ENCODE measurements around the gene LMF1. TPM values are rescaled to one million over a fixed set of nuclear protein-coding genes. Genes with fewer than 3 reads are reported as not detected.

Gene LMF1
- total and polyA plus RNA-seq, 2 of the 4 experiments (the other 2 are of a cell fraction), result 7.7 to 13.1 TPM

DNA sequence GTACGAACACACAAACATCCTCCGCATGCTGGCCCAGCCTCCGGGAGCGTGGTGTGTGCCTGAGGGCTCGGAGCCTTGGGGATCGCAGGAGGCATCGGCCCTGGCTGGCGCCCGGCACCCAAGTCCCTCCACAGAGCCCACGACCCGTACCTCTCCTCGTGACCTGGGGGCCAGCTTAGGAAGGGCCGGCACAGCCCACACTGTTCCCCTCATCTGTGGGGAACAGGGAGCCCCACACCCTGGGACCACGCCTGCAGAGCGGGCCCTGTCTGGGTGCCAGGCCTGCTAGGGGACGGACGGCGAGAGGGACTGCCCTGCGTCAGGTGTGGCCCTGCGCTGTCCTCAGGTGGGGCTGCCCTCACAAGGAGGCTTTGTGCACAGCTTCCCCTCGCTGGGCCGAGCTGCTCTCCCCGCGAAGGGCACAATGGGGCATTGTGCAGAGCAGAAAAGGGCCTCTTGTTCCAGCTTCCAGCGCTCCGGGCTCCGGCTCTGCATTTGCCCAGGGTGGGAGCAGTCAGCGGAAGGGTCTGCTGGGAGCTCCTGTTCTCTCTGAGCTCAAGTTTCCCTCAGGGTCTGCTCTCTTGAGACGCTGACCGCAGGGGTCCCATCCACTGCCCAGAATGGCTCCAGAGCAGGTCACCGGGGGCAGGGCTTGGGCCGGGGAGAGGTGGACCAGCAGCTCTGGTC lies 1.7 kb upstream of the LMF1 start:
- Histone ChIP-seq H4K8ac (ENCODE audit: low read depth in 2 of 2, low read length in 2 of 2) (no peak overlapping the region), H4K91ac (ENCODE audit: insufficient read depth, low read depth, low read length) (no peak overlapping the region), H3K18ac (ENCODE audit: low read depth, low read length) (no peak overlapping the region), H4K5ac (ENCODE audit: low read depth, low read length) (no peak overlapping the region), H3K9ac (ENCODE audit: low read depth, low read length) (no peak overlapping the region), H3K9me3 (ENCODE audit: control insufficient read depth, insufficient read depth, low read length) (peaks cover 7% of the 10 kb centered on the region; the same call in 1 of the 2 replicates), H2BK120ac (ENCODE audit: low read depth, low read length) (no peak overlapping the region), H2AFZ (replicated peaks; ENCODE audit: low read length, poor library complexity) (no peak overlapping the region), H3K4ac (ENCODE audit: low read depth, low read length) (no peak overlapping the region), H2AK5ac (ENCODE audit: low read depth, low read length) (no peak overlapping the region), H3K9me1 (ENCODE audit: insufficient read depth, low read length) (peaks cover 7% of the 10 kb centered on the region), H3K4me1 (ENCODE audit: control insufficient read depth, insufficient read depth, low read length) (peaks cover 8% of the 10 kb centered on the region), H3K56ac (ENCODE audit: extremely low read depth, insufficient read depth, low read length) (no peak overlapping the region), H3K4me3 (ENCODE audit: insufficient read depth, low read depth, low read length) (no peak overlapping the region), H2AK9ac (replicated peaks; ENCODE audit: low read depth, low read length, poor library complexity) (no peak overlapping the region), H3K27ac (ENCODE audit: insufficient read depth, low read length) (no peak overlapping the region), H2BK15ac (ENCODE audit: low read depth, low read length) (no peak overlapping the region), H3K4me2 (ENCODE audit: low read depth, low read length) (no peak overlapping the region), H2BK5ac (ENCODE audit: low read depth, low read length, poor library complexity, severe bottlenecking) (no peak overlapping the region), H3K14ac (replicated peaks; ENCODE audit: low read depth, low read length) (no peak overlapping the region), H4K20me1 (ENCODE audit: insufficient read depth, low read length) (no peaks in the 10 kb centered on the region), H3K27me3 (ENCODE audit: control insufficient read depth, insufficient read depth, low read length) (peaks cover 43% of the 10 kb centered on the region), H3K36me3 (ENCODE audit: control insufficient read depth, insufficient read depth, low read length) (peaks cover 6% of the 10 kb centered on the region; the same call in 1 of the 2 replicates), H2BK20ac (ENCODE audit: low read depth, low read length) (no peak overlapping the region), H3K79me1 (ENCODE audit: low read depth in 1 of 2, low read length in 2 of 2) (peaks cover 11 to 14% of the 10 kb centered on the region in 2 experiments), H3K23ac (ENCODE audit: low read depth, low read length) (no peak overlapping the region)
- CTCF ChIA-PET, result no interaction called here
- TF ChIP-seq MXI1 (IDR thresholded peaks at IDR 0.05; ENCODE audit: borderline replicate concordance, low read depth, low read length) (no peak), MAZ (IDR thresholded peaks at IDR 0.05; ENCODE audit: borderline replicate concordance, low read depth, low read length) (no peak)
- in situ Hi-C loops (cut with MboI; ENCODE audit: low sequenced_read_pairs), result no loop called here
- 83% methylated on average over 27 of the region's 32 CpGs; no CpG with 5 or more reads in 1 of the 2 experiments for WGBS, 2 experiments (ENCODE audit: extremely low coverage in 2 of 2, insufficient read length in 1 of 2)
- DNase-seq, result no peak
- dilution Hi-C loops (cut with HindIII; ENCODE audit: low sequenced_read_pairs, unreplicated experiment), result no loop called here
- no TSS peak for BruUV-seq (replicated peaks)
- intact Hi-C loops (cut with micrococcal nuclease), result no loop called here
- no peak for ATAC-seq (ENCODE audit: low read depth)
- POLR2A ChIA-PET (ENCODE audit: unreplicated experiment), result no interaction called here
